GM12875 (cell line): ENCODE results near the gene UTP4.

Source experiments
- H3K4me3 ChIP-seq: one replicate; pipeline ENCODE4 v1.5.1; 2011; ENCODE audit warnings: low read depth, low read length, control low read depth
- CTCF ChIP-seq: IDR thresholded peaks from 2 replicates; pipeline ENCODE4 v1.5.1; 2011; ENCODE audit warnings: low read depth, mild to moderate bottlenecking, control low read depth, inconsistent platforms, low read length, moderate library complexity, borderline replicate concordance; ENCODE audit not compliant: insufficient read depth

UTP4 gene

GRCh38 chr16:69106491-69107315 is 25.7 kb upstream of the UTP4 start:
- TF ChIP-seq CTCF = no peak
- peak overlapping the region; percentile 30 for H3K4me3 ChIP-seq

GRCh38 chr16:69107316-69107962 is 25.0 kb upstream of the UTP4 start:
- TF ChIP-seq CTCF = no peak
- H3K4me3 ChIP-seq = no peak overlapping the region

- no peak overlapping the region for H3K4me3 ChIP-seq
- TF ChIP-seq CTCF = no peak
Measured at GRCh38 chr16:69108064-69108904, 24.2 kb upstream of the UTP4 start.

GRCh38 chr16:69108905-69109252 is 23.6 kb upstream of the UTP4 start:
- TF ChIP-seq CTCF = no peak
- H3K4me3 ChIP-seq = no peak overlapping the region

GRCh38 chr16:69109486-69110270 is 22.8 kb upstream of the UTP4 start:
- H3K4me3 ChIP-seq = no peak overlapping the region
- no peak for TF ChIP-seq CTCF

GRCh38 chr16:69110406-69110805 is 22.0 kb upstream of the UTP4 start:
- no peak for TF ChIP-seq CTCF

More at GRCh38 chr16:69110406-69110805, 22.0 kb upstream of the UTP4 start:
- H3K4me3 ChIP-seq = no peak overlapping the region
